Neural progenitor cell (in vitro differentiated cells): ENCODE data around the gene C3orf20.
"Not testable (repeated sequence)": the region's sequence is repeated elsewhere in the genome, so short reads cannot be mapped to it uniquely, and the experiment has no call there.

Source experiments
- CTCF ChIP-seq: fragments of 200-600 bp; sonication (generic); IDR thresholded peaks from 2 replicates; pipeline ENCODE4 v1.5.1; 2017; ENCODE audit warnings: antibody characterized with exemption, mild to moderate bottlenecking
- EZH2 ChIP-seq: fragments of 200-600 bp; sonication (generic); IDR thresholded peaks from 2 replicates; pipeline ENCODE4 v1.6.1; 2017; ENCODE audit warnings: antibody characterized with exemption, mild to moderate bottlenecking, moderate library complexity
- EZH2phosphoT487 ChIP-seq: fragments of 200-600 bp; sonication (generic); IDR thresholded peaks from 2 replicates; pipeline ENCODE4 v1.6.1; 2017; ENCODE audit warnings: antibody characterized with exemption

GRCh38 chr3:14809611-14810010 lies 134.7 kb downstream of the C3orf20 start:
- TF ChIP-seq CTCF, EZH2phosphoT487: not testable (repeated sequence)
- peak; percentile 8 for TF ChIP-seq EZH2
